ELR (cell line): ENCODE data around the gene CGB8.
"Not testable (repeated sequence)": the region's sequence is repeated elsewhere in the genome, so short reads cannot be mapped to it uniquely, and the experiment has no call there.

Experiments
- DNase-seq: peaks from one replicate; pipeline ENCODE4 v3.0.0-alpha.2; 2015; ENCODE audit warnings: low read depth

The CGB8 gene

DNA sequence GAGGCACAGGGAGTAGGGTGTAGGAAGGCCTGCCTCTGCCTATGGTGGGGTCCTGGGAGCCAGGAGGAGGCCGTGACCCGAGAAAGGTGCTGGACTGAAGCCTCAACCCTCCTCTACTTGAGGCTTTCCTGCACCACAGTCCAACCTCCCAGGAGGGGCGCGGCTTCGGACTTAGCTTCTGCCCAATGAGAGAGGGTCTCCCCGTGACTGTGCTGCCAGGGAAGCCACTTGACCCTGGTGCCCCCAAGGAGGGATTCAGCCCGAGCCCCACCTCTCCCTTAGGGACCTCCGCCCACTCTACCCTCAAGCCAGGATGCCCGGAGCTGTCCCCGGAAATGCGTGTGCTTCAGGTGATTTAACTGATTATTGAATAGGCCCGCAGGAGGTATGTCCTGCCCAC lies at the start of gene CGB8:
TSS of gene CGB8 (minus strand) at position 101 of the 400 bp plus-strand sequence. CDS start 372 bp downstream, outside the sequence.
- DNase-seq: not testable (repeated sequence)

DNA sequence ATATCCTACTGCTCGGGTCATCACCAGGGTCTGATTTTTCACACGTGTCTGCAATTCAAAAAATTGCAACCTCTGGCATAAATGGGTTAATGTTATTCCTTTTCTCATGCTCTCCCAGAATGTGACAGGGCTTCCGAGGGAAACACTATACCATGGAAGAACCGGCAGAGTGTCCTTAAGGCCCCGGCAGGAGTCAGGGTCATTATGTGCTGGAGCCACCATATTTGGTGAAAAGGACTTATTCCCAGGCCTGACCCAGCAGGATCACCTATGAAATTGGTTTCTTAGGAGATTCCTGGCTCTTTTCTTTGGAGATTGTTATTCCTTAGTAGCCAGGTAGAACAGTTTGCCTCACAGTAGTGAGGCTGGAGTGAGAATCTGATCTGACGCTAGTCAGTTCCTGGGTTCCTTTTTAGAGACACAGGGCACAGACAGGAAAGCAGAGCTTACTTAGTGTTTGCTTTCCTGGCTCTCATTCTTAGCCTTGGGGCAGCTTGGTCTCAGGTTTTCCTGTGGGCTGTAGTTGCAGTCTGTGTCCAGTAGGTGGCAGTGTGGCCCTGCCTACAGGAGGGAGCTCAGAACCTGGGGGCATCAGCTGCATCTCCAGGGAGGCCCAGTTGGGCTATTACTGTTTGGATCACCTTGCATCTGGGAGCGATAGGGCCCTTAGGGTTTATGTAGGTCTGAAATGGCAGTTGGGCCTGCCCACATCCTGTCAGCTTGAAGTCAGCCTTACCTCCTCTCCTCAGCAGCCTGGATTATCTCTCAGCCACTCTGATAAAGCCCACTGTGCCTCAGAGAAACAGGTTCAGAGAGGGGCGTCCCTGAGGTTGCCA lies 48.8 kb upstream of the CGB8 start:
- DNase-seq: peak; percentile 82

DNA sequence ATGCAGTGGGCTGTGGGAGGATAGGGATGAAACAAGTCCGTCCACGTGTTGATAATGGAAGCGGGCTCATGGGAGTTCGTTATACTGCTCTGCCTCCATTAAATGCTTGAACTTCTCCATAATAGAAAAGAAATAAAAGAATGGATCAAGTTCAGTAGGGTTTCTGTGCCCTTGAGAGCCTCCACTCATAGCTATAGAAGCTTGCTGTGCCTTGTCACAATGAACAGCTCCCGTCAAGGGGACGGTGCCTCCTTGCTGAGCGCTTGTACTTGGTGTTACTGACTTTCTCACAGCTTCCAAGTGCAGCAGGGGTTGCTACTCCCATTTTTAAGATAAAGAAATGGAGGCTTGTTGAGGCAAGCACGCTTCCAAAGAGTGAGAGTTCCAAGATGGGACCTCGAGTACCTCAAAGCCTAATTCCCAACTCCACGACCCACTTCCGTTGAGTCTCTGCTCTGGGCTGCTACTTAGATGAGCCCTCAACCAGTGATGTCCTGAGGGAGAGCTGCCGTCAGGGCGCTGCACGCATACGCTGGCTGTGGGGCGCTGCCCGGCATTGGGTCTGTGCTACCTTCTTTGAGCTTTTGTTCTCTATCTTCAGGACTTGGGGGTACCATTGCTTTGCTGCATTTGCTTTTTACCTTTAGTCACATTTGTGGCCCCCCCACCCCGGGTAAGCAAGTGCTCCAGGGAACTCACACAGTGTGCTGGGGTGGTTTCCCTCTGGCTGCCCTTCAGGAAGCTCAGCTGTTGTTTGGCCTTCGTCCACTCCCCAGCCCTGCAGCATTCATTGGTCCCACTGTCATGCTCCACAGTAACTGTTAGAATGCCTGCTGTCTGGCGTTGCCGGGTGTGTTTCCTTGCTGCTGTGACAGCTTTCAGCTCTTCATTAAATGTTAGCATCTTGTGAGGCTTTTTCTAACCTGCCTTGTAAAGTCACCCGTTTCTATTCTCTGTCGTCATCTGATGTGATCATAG lies 45.9 kb upstream of the CGB8 start:
- DNase-seq: no peak

- DNase-seq: no peak
Measured at GRCh38 chr19:49092686-49093085, 43.8 kb upstream of the CGB8 start.

DNA sequence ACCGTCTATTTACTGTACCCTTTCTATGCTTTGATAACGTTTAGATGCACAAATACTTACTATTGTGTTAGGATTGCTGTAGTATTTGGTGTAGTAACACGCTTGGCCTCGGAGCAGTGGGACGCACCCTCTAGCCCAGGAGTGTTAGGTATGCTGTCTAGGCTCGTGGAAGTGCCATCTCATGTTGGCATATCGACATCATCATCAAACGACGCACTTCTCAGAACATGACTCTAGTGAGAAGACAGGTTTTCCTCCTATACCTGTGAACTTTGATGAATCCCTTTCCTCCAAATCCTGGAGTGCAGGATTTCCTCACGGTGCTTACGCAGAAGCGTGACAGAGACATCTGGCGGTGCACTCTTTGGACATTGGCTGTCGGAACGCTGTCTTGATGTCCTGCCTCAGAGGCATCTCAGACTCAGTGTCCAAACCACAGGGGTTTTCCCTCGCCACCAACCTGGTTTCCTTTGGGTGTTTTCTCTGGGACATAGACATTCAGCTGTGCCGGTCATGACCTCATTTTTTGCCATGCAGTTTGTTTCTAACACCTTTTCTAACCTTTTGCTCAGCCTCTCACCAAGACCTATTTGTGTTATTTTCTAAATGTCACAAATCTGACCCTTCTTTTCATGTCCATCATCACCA lies 42.6 kb upstream of the CGB8 start:
- DNase-seq: no peak

DNA sequence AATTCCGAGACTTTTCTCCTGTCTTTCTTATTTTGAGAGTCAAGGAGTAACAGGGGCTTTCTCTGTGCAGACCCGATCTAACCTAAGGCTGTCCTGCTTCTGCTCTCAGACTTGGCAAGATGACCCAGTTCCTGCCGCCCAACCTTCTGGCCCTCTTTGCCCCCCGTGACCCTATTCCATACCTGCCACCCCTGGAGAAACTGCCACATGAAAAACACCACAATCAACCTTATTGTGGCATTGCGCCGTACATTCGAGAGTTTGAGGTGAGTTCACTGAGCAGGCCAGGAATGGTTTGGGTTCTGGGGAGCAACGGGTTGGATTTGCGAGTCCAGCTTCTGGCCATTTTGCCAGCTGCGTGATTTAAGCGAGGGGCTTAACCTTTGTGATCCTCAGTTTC lies 37.4 kb upstream of the CGB8 start:
- no peak for DNase-seq

GRCh38 chr19:49085868-49086232 lies 36.9 kb upstream of the CGB8 start:
- no peak for DNase-seq

GRCh38 chr19:49085020-49085867 lies 36.3 kb upstream of the CGB8 start, which contains the start of gene SNRNP70:
TSS of gene SNRNP70 (plus strand) at chr19:49085451. CDS start at chr19:49086415, 964 bp downstream.
- DNase-seq: peak; percentile 99

GRCh38 chr19:49084206-49085019 lies 35.5 kb upstream of the CGB8 start:
- no peak for DNase-seq

DNA sequence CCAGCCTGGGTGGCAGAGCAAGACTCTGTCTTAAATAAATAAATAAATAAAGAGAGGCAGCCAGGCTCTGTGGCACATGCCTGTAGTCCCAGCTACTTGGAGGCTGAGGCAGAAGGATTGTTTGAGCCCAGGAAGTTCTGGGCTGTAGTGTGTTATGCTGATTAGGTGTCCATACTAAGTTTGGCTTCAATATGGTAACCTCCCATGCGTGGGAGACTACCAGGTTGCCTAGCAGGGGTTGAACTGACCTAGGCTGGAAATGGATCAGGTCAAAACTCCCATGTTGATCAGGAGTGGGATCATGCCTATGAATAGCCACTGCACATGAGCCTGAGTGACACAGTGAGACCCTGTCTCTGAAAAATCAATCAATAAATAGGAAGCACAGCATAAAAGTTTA lies 32.4 kb upstream of the CGB8 start:
- DNase-seq: no peak

DNA sequence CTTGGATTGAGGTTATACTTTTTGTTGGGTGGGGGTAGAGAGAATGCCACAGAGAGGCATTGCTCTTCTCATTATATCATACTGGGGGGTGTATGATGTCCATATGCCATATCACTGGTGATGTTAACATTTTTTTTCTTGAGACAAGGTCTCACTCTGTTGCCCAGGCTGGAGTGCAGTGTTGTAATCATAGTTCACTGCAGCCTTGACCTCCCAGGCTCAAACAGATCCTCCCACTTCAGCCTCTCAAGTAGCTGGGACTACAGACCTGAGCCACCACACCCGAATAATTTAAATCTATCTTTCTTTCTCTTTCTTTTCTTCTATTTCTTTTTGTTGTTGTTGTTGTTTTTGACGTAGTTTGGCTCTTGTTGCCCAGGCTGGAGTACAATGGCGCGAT lies 31.5 kb upstream of the CGB8 start:
- DNase-seq: no peak

GRCh38 chr19:49074869-49075268 lies 26.0 kb upstream of the CGB8 start:
- peak; percentile 67 for DNase-seq

DNA sequence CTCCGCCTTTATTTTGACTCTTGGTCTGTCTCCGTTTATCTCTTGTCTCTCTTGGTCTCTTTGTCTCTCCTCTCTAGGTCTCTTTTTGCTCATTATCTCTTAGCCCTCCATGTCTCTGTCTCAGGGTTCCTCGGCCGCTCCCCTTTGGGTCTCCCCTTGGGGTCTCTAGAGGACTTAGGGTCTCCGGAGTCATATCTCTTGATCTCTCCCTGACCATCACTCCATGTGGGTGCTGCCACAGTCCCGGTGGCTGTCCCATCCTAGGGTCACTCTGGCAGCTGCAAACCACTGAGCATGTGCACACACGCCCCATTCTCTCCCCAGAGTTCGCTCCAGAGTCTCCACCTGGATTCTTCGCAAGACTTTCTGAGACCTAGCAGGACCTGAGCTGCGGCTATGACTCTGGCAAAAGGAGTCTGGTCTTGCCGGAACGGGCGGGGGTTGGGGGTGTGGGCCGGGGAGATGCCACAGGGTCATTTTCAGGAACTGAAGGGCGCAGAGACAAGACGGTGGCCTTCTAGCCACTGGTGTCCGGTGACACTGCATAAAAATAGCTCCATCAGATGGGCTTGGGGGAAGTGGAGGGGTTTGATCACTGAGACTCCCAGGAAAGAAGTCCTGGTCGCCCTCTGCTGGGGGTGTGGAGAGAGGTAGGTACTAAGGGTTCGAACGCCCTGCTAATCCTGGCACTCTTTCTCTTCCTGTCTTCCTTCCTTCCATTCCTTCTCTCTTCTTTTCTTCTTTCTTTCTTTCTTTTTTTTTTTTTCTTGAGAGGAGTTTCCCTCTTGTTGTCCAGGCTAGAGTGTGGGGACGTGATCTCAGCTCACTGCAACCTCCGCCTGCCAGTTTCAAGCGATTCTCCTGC lies 24.8 kb upstream of the CGB8 start:
- DNase-seq: peak; percentile 47

- no peak for DNase-seq
Measured at GRCh38 chr19:49071860-49072547, 23.1 kb upstream of the CGB8 start.

DNA sequence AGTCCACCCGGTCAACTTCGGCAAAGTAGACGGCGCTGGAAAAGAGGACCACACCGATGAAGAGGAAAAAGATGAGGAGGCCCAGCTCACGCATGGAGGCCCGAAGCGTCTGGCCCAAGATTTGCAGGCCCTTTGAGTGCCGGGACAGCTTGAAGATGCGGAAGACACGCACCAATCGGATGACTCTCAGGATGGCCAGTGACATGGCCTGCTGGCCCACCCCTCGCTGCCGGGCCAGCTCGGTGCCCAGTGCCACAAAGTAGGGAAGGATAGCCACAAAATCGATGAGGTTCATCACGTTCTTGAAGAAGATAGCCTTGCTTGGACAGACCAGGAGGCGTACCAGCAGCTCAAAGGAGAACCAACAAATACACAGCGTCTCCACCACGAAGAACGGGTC lies 21.5 kb upstream of the CGB8 start:
- no peak for DNase-seq

DNA sequence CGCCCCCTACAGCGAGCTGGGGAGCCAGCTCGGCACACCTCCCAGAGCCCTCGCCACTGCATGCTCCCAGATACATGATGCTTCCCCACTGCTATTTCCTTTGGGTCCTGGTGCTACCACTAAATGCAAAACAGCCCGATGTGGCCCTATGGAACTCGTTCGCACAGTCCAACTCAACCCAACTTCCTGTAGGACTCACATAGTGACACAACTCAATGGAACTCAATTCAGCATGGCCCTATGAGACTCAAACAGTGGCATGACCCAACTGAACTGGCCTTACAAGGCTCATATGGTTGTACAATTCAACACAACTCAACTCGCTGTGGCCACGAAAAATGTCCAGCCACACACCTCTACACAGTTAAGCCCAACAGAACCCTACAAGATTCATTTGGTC lies 20.1 kb upstream of the CGB8 start:
- DNase-seq: peak; percentile 40

DNA sequence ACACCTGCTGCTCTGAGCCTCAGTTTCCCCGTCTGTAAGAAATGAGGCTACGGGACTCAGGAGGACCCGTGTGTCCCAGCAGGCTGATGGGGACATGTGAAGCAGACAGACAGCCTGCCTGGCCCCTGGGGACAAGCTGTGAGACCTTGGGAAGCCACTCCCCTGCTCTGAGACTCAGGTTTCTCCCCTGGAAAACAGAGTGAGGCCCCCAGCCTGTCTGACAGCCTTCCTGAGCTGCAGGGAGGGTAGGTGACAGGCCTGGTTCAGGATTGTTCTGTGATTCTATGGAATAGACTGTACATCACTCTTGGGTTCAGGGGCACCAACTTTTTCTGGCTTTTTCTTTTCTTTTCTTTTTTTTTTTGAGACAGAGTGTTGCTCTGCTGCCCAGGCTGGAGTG lies 18.6 kb upstream of the CGB8 start:
- no peak for DNase-seq

- no peak for DNase-seq
Measured at GRCh38 chr19:49065905-49066512, 17.1 kb upstream of the CGB8 start.
